Measurements from ENCODE around the gene ZSCAN10.
"Not testable (repeated sequence)": the region's sequence is repeated elsewhere in the genome, so short reads cannot be mapped to it uniquely, and the experiment has no call there.

The ZSCAN10 gene

DNA sequence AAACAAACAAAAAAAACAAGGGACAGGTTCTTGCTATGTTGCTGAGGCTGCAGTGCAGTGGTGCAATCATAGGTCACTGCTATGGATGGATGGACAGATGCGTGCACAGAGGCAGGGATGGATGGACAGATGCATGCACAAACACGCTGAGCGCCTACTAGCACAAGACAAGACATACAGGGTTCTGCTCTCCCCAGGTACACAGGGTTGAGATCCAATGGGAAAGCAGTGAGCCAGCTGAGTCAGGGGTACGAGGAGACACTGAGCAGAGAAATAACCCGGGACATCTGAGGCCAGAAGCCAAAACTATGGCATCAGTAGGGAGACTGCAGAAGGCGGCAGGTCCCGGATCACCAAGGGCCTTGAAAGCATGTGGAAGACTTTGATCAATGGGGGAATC is 27.4 kb downstream of the ZSCAN10 start:
- no peak for DNase-seq (ENCODE audit: low read depth, low spot score)
- no peak overlapping the region for H3K4me3 ChIP-seq (ENCODE audit: low read length)

DNA sequence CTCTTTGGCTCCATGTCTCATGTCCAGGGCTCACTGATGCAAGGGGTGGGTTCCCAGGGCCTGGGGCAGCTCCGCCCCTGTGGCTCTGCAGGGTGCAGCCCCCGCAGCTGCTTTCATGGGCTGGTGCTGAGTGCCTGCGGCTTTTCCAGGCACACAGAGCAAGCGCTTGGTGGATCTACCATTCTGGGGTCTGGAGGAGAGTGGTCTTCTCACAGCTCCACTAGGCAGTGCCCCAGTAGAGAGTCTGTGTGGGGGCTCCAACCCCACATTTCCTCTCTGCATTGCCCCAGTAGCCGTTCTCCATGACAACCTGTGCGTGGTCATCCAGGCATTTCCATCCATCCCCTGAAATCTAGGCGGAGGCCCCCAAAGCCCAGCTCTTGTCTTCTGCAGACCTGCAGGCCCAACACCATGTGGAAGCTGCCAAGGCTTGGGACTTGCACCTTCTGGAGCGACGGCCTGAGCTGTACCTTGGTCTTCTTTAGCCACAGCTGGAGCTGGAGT is 28.4 kb downstream of the ZSCAN10 start:
- H3K4me3 ChIP-seq (ENCODE audit: low read length), result no peak overlapping the region
- no peak for DNase-seq (ENCODE audit: low read depth, low spot score)

DNA sequence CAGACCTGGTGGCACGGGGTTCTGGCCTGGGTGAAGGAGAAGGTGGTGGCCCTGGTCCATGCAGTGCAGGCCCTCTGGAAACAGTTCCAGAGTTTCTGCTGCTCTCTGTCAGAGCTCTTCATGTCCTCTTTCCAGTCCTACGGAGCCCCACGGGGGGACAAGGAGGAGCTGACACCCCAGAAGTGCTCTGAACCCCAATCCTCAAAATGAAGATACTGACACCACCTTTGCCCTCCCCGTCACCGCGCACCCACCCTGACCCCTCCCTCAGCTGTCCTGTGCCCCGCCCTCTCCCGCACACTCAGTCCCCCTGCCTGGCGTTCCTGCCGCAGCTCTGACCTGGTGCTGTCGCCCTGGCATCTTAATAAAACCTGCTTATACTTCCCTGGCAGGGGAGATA is 29.9 kb downstream of the ZSCAN10 start:
- not testable (repeated sequence) for H3K4me3 ChIP-seq (ENCODE audit: low read length); DNase-seq (ENCODE audit: low read depth, low spot score)

DNA sequence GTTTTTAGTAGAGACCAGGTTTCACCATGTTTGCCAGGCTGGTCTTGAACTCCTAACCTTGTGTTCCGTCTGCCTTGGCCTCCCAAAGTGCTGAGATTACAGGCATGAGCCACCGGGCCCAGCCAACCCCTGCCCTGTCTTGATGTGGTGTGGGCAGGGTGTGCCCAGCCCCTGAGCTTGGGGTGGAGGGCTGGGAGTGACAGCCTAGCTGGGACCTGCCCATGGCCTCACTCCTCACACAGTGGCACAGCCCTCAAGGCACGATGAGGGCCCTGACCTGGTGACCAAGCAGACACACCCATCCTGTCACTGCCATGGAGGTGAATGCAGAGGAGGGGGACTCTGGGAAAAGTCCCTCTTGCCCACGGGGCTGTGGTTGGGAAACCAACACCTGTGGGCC is 30.6 kb downstream of the ZSCAN10 start:
- no peak overlapping the region for H3K4me3 ChIP-seq (ENCODE audit: low read length)

DNA sequence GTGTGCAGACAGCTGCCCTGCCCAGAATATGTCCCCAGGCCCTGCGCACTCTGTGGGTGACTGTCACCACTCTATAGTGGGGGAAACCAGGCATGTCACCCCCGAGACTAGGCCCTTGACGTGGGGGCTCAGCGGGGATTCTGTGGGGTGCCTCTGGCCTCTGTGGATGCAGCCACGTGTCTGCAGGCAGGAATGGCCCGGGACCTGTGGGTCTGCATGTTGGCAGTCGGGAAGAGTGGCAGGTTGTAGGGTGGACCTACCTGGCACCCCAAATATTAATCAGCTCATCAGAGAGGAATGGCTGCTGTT is 32.7 kb downstream of the ZSCAN10 start:
- no peak for DNase-seq (ENCODE audit: low read depth, low spot score)
- H3K4me3 ChIP-seq (ENCODE audit: low read length), result peak overlapping the region; percentile 77

More for the DNA sequence above, 30.6 kb downstream of the ZSCAN10 start:
- DNase-seq (ENCODE audit: low read depth, low spot score), result no peak

DNA sequence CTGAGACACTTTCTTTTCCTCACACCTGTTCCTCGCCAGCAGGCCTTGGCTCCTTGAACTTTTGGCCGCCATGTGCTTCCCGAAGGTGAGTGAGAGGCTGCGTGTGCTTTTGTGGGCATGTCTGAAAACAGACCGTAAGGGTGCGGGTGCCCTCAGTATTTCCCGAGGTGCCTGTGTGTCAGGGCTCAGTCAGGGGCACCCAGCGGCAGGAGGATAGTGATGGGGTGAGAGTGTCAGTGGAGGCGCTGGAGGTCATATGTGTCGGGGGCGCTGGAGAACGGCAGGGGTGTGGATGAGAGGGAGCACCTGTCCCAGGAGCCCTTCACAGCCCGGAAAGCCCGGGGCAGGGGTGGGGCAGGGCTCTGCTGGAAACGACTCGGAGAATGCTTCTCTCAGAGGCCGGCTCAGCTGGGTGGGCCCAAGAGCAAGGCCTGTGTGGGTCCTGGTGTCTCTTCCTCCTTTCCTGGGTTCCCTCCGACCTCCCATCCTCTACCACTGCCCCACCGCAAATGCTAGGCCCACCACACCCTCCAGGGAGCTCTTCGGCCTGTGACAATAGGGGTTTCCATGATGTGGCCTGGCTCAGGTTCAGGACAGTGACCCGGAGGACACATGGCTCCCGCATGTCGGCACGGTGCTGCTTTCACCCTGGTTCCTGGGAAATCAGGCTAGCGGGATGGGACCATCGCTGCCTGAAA is 33.2 kb downstream of the ZSCAN10 start:
- DNase-seq (ENCODE audit: low read depth, low spot score), result no peak
- H3K4me3 ChIP-seq (ENCODE audit: low read length), result peak overlapping the region; percentile 77

DNA sequence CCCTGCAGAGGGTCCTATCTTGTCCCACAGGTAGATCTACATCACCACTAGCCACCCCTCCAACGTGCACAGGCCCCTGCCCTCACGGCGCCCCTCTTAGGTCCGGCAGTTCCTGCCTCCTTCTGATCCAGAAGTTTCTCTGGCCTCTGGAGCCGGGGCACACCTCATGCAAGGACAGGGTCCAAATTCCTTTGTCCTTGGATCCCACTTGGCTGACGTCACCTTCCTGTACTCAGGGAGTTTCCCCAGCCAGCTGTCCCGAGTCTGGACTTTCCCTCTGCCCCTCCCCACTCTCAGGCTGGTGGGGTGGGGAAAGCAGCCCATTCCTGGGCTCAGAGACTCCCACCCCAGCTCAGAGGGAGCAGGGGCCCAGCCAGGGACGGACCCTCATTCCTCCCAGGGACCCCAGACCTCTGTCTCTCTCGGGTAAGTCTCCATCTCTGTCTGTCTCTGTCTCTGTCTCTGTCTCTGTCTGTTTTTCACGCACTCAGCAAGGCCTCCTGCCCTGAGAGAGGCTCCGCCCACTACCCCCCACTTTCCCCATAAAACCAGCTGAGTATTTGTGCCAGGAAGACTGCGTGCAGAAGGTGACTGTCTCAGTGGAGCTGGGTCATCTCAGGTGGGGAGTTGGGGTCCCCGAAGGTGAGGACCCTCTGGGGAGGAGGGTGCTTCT is 33.9 kb downstream of the ZSCAN10 start, which contains the start of gene IL32:
Gene IL32, plus strand, starts transcription at position 572 of the 673 bp plus-strand sequence. CDS start 172 bp downstream, outside the sequence.
- DNase-seq (ENCODE audit: low read depth, low spot score), result peak; percentile 48
- H3K4me3 ChIP-seq (ENCODE audit: low read length), result peak within 1 kb of the TSS; percentile 77

DNA sequence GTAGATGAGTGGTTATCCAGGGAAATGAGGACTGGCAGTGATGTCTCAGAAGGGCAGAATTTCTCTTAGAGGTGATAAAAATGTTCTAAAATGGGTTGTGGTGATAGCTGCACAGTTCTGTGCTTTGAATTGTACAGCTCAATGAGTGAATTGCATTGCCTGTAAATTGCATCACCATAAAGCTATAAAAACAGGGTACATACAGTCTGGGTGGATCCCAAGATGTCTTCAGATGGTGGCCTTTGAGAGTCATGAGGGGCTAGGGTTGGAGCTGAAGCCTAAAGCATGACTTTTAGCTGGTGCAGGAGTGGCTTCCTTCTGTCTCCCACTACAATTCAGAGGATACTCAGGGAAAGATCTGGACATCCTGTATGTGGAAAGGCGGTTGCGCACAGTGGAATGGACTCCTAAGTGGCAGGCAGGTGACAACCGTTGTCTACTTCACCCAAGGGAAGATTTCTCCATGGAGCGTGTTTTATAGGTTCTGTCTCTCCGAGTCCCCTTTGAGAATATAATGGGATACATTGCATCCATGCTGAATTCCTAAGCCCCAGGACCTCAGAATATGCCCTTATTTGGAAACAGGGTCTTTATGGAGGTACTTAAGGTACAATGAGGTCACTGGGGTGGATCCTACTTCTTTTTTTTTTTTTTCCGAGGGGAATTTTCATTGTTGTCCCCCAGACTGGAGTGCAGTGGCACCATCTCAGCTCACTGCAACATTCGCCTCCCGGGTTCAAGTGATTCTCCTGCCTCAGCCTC is 35.3 kb downstream of the ZSCAN10 start:
- no peak overlapping the region for H3K4me3 ChIP-seq (ENCODE audit: low read length)
- no peak for DNase-seq (ENCODE audit: low read depth, low spot score)

DNA sequence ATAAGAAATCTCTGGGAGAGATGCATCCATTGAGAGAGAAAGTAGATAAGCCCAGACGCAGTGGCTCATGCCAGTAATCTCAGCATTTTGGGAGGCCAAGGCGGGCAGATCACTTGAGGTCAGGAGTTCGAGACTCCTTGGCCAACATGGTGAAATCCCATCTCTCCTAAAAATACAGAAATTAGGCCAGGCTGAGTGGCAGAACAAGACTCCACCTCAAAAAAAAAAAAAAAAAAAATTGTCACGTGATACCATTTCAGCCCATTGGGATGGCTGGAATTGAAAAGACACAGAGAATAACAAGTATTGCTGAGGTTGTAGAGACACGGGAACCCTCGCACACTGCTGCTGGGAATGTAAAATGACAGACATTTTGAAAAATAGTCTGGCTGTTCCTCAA is 36.5 kb downstream of the ZSCAN10 start:
- no peak for DNase-seq (ENCODE audit: low read depth, low spot score)
- H3K4me3 ChIP-seq (ENCODE audit: low read length), result no peak overlapping the region

DNA sequence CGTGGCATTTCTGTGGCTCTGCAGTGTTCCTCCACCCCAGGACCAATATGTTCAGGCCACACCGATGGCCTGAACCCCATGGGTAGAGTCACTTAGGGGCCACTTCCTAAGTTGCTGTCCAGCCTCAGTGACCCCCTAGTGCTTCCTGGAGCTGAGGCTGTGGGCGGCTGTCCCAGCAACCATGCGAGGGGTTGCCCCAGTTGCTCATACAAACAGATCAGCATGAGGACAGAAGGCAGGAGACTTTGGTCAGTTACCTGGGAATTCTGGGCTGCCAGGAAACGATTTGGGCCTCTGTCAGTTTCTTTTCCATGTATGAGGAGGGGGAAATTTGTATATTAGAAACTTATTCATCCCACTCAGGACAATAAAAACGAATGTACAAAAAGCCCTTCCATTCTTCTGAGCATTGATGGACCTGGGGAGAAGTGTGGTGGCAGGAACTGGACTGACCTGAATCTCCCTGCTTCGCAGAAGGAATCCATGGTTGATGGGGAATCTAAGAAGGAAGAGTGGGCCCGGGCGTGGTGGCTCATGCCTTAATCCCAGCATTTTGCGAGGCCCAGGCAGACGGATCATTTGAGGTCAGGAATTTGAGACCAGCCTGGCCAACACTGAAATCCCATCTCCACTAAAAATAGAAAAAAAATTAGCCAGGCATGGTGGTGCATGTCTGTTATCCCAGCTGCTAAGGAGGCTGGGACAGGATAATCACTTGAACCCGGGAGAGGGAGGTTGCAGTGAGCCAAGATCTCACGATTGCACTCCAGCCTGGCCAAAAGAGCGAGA is 38.6 kb downstream of the ZSCAN10 start:
- no peak overlapping the region for H3K4me3 ChIP-seq (ENCODE audit: low read length)
- no peak for DNase-seq (ENCODE audit: low read depth, low spot score)

DNA sequence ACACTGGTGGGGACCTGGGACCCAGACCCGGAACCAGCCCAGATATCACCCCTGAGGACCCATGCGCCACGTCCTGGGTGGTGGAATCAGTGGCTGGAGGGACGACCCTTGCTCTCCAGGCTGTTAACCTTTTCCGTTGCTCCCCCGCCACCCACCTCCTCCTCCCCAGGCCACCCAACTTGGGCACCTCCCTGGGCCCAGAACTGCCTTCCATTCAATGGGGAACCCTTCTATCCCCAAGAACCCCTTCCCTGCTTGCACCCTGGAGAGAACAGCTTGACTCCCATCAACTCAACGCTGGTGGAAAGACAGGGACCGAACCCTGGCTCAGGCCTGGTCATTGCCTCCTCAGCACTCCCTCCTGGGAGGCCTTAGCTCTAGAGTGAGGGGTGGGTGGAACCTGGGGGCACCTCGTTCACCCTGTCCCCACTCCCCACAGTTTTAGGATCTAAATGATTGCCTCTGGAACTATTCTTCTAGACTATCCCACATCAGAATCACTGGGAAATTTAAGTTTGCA is 39.3 kb downstream of the ZSCAN10 start:
- no peak for DNase-seq (ENCODE audit: low read depth, low spot score)
- H3K4me3 ChIP-seq (ENCODE audit: low read length), result peak overlapping the region; percentile 80

DNA sequence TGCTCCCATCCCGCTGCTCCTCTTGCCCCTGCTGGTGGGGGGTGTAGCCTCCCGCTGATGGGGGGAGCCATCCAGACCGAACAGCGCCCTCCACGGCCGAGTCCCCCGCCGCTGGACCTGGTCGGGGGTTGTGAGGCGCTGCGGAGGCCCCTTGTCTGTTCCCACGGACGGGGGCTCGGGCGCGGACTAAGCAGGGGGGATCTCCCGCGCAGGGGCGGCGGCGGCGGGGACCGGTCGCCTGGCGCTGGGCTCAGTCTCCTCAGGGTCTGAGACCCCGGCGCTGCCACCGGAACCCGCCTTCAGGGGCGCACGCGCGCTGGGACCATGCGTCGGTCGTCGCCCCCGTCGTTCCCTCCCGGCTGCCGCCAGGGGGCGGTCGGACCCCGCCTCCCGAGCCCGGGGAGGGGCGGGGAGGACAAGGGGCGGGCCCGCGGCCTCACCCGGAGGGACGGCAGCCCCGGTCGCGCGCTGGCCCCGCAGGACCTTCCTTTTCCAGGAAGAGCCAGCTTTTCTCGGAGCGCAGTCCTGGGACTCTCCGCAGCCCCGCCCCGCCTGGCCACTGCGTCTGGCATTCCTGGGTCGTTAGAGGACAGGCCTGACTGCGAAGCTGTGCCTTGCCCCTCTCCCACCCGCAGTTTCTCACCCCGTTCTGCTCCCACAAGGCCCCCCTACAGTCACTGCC is 39.9 kb downstream of the ZSCAN10 start:
- peak; percentile 68 for DNase-seq (ENCODE audit: low read depth, low spot score)
- peak overlapping the region; percentile 80 for H3K4me3 ChIP-seq (ENCODE audit: low read length)

DNA sequence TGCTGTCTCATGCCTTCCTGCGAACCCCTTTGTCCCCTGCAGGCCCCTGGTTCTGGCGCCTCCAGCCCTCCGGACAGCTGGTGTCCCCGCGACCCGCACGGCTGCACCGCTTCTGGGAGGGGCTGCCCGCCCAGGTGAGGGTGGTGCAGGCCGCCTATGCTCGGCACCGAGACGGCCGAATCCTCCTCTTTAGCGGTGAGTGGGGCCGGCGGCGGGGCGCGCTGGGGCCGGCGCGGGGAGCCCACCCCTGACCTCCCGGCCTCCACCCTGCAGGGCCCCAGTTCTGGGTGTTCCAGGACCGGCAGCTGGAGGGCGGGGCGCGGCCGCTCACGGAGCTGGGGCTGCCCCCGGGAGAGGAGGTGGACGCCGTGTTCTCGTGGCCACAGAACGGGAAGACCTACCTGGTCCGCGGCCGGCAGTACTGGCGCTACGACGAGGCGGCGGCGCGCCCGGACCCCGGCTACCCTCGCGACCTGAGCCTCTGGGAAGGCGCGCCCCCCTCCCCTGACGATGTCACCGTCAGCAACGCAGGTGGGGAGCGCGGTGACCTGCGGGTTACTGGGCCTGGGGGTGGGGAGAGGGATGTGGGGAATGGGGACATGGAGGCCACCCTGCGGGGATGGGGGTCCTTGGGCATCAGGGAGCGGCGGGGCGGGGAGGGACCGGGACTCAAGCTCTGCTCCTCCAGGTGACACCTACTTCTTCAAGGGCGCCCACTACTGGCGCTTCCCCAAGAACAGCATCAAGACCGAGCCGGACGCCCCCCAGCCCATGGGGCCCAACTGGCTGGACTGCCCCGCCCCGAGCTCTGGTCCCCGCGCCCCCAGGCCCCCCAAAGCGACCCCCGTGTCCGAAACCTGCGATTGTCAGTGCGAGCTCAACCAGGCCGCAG is 40.7 kb downstream of the ZSCAN10 start:
- peak overlapping the region; percentile 80 for H3K4me3 ChIP-seq (ENCODE audit: low read length)
- DNase-seq (ENCODE audit: low read depth, low spot score), result no peak

DNA sequence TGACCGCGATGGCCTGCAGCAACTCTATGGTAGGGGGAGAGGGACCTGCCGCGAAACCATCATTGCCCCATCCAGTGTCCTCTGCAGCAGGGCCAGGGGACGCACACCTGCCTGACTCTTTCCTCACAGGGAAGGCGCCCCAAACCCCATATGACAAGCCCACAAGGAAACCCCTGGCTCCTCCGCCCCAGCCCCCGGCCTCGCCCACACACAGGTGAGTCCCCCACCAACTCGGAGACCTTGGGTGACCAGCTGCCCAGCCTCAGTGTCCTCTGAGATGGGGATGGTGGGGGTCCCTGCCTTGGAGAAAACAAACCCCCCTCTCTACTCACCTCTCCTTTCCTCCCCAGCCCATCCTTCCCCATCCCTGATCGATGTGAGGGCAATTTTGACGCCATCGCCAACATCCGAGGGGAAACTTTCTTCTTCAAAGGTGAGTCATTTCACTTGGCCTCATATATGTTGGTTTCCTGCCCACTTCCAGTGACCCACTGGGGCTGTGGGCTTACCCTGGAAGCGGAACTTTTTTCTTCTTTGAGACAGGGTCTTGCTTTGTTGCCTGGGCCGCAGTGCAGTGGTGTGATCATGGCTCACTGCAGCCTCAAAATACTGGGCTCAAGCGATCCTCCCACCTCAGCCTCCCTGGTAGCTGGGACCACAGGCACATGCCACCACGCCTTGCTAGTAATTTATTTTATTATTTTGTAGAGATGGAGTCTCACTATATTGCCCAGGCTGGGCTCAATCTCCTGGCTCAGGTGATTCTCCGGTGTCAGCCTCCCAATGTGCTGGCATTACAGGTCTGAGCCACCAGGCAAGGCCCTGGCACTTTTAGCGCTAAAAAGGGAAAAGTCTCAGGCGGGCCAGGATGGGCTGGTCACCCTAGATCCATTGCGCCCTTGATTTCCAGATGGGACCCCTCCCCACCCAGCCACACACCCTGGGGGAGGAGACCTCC is 41.6 kb downstream of the ZSCAN10 start:
- no peak overlapping the region for H3K4me3 ChIP-seq (ENCODE audit: low read length)
- DNase-seq (ENCODE audit: low read depth, low spot score), result no peak

DNA sequence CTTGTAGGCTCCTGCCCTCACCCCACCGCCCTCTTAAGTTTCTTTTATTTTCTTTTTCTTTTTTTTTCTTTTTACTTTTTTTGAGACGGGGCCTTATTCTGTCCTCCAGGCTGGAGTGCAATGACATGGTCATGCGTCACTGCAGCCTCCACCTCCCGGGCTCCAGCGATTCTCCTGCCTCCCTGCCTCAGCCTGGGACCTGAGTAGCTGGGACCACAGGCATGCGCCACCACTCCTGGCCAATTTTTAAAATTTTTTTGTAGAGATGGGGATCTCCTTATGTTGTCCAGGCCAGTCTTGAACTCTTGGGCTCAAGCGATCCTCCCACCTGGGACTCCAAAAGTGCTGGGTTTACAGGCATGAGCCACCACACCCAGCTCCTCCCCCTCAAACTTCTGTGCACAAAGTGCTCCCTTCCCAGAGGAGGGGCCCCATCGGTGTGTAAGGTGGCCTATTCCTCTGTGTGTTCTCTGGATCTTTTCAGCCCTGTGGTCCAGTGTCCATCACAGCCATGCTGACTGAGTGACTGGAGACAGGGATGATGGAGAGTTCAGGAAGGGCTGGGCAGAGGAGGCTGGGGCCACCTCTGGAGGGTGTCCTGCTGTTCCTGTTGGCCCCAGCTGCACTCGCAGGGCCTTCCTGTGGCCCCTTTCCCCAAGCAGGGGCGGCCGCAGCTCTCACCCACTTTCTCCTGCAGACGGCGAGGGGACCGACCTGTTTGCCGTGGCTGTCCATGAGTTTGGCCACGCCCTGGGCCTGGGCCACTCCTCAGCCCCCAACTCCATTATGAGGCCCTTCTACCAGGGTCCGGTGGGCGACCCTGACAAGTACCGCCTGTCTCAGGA is 42.5 kb downstream of the ZSCAN10 start:
- no peak for DNase-seq (ENCODE audit: low read depth, low spot score)
- H3K4me3 ChIP-seq (ENCODE audit: low read length), result no peak overlapping the region

DNA sequence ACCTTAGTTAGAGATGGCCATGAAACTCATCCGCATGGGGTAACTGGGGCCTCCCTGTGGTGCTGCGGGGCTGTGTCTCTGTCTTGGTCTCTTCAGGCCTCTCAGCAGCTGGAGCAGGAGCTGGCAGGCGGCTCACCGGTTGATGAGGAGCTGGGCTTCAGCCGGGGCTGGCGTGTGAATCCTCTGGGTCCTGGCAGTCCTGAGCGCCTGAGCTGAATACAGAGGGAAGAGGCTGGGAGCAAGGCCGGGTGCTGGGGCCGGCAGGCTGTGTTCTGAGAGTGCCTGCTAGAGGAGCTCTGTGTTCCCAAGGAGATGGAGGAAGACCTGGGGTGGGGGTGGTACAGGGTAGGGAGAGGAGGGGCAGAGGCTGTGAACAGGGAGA is 43.4 kb downstream of the ZSCAN10 start:
- DNase-seq (ENCODE audit: low read depth, low spot score); H3K4me3 ChIP-seq (ENCODE audit: low read length): not testable (repeated sequence)
